Urinary bladder (tissue), 4 donors: ENCODE data around the gene TRIM47. TPM values are rescaled to one million over a fixed set of nuclear protein-coding genes. Genes with fewer than 3 reads are reported as not detected.
A peak's percentile ranks its signal among the peaks of the same experiment; 100 is the strongest.

Experiments used
- DNase-seq: peaks from one replicate; pipeline ENCODE4 v3.0.0-alpha.2; 2015; ENCODE audit errors: extremely low spot score
- H3K27ac ChIP-seq: one replicate; pipeline ENCODE4 v1.5.1; 2013; ENCODE audit warnings: low read depth, mild to moderate bottlenecking, moderate library complexity
- H3K36me3 ChIP-seq: one replicate; pipeline ENCODE4 v1.6.1; 2013; ENCODE audit warnings: mild to moderate bottlenecking, moderate library complexity; ENCODE audit not compliant: insufficient read depth
- H3K4me1 ChIP-seq: one replicate; pipeline ENCODE4 v1.6.1; 2013; ENCODE audit warnings: mild to moderate bottlenecking, moderate library complexity; ENCODE audit not compliant: insufficient read depth
- H3K4me3 ChIP-seq: one replicate; pipeline ENCODE4 v1.5.1; 2013; ENCODE audit warnings: low read depth, low read length
- WGBS: extraction: QIAGEN DNeasy Blood & Tissue Kit; methylation state at CpG from one replicate; pipeline ENCODE4 v1.1.7; 2013; 5-methylcytosine and 5-hydroxymethylcytosine counted together
- polyA plus RNA-seq: library from polyadenylated mRNA; stranded (reverse); fragments of 200-250 nt; gene quantifications from one replicate; pipeline ENCODE4 v1.2.3, GENCODE V29; 2013
- total RNA-seq: library from RNA; depleted of rRNA; stranded (reverse); fragments of >200 nt; gene quantifications from one replicate; pipeline ENCODE4 v1.2.3, GENCODE V29; 2014
- donor health status: healthy with polysubstance abuse.
- donor health status: healthy.

TRIM47 gene
- total and polyA plus RNA-seq, 2 donors, result 28.9 to 55.8 TPM

DNA sequence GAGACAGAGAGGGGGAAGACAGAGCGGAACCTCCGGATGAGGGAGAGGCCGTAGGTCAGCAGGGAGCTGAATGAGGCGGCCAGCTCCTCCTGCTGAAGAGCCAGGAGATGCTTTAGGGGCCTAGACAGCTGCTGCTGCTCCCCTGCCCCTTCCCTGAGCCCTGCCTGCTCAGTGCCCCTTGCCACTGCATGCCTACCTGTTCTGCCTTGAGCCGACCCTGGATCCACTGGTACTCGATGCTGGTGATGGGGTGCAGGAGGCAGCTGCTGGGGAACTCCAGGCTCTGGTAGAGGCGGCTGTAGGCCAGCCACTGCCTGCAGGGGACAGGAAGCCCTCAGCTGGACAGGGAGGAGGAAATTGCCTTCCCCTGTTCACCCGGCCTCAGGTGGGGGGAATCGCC is 41.8 kb downstream of the TRIM47 start:
- Histone ChIP-seq H3K4me3 (no peak overlapping the region), H3K27ac (no peak overlapping the region), H3K4me1 (no peaks in the 10 kb centered on the region), H3K36me3 (peaks cover 2% of the 10 kb centered on the region)
- 91% methylated on average over 9 of the region's 9 CpGs for WGBS
- no peak for DNase-seq

DNA sequence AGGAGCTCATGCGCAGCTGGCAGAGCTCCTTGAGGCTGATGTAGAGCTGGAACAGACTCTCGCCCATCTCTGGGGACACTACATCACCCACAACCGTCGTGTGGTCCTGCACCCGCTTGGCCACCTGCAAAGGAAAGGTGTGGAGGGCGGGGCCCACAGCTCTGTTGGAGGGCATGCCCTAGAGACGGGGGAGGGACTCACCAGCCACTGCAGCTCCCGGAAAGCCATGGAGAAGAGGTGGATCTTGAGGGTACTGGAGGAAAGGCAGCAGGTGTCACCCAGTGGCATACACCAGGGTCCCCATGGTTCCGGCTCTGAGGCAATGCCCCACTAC is 42.8 kb downstream of the TRIM47 start:
- Histone ChIP-seq H3K36me3 (peaks cover 2% of the 10 kb centered on the region), H3K27ac (no peak overlapping the region), H3K4me1 (no peaks in the 10 kb centered on the region), H3K4me3 (no peak overlapping the region)
- DNase-seq, result no peak
- 67% methylated on average over 9 of the region's 9 CpGs for WGBS

DNA sequence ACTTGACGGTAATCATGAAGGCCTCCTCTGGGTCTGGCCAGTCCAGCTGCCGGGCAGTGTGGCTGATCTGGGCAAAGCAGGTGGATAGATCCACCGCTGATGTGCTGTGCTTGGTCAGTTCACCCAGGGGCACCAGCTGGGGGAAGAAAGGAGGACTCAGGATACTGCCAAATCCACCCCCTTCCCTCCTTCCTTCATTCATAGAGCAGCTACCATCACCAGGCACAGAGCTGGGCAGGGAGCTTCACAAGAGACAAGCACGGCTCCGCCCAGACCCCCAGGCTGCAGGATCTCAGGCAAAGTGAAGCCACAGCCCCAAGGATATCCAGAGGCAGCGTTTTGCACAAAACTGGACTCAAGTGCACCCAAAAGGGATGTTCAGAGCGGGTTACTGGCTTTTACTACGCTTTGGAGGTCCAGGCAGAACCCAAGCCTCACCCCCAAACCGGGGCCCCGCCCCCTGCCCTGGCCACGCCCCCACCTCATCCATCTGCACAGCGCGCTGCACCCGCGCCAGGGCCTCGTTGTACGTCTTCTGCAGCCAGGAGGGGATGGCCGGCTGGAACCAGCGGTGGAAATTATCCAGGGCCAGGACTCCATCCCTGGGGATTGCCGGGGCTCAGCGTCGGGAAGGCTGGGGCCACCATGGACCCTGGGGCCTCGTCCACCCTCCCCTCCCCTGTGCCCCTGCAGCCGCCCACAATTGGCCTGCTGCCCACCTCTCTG is 43.3 kb downstream of the TRIM47 start:
- WGBS, result 47% methylated on average over 24 of the region's 24 CpGs
- H3K4me1 ChIP-seq, result no peaks in the 10 kb centered on the region
- DNase-seq, result no peak
- H3K36me3 ChIP-seq, result peaks cover 2% of the 10 kb centered on the region
- H3K27ac ChIP-seq, result no peak overlapping the region
- H3K4me3 ChIP-seq, result no peak overlapping the region

DNA sequence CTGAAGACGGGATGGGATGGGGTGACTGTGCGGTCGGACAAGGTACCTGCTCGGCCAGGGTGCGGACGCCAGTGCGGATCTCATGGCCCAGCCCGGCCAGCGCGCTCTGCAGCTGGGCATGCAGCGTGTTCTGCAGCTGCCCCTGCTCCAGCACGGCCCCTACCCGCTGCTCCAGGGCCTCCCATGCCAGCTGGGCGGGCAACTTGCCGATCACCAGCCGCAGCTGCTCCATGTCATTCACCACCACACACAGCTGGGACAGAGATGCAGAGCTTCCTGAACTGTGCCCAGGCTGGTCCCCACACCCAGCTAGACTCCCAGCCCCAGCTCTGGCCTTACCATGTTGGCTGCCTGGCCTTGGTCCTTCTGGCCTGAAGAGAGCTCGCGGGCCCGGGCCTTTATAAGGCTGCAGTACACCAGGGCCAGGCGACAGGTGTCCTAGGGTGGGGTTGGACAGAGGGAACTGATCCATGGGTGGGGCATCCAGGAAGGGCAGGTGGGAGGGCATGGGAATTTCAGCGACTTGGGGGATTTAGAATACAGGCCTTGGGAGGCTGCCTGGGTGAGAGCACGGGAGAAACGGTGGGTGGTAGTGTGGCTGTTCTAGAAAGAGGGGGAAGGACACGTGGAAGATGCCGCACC is 44.0 kb downstream of the TRIM47 start:
- no peak for DNase-seq
- Histone ChIP-seq H3K36me3 (peaks cover 2% of the 10 kb centered on the region), H3K27ac (no peak overlapping the region), H3K4me1 (no peaks in the 10 kb centered on the region), H3K4me3 (no peak overlapping the region)
- WGBS, result 95% methylated on average over 25 of the region's 25 CpGs

DNA sequence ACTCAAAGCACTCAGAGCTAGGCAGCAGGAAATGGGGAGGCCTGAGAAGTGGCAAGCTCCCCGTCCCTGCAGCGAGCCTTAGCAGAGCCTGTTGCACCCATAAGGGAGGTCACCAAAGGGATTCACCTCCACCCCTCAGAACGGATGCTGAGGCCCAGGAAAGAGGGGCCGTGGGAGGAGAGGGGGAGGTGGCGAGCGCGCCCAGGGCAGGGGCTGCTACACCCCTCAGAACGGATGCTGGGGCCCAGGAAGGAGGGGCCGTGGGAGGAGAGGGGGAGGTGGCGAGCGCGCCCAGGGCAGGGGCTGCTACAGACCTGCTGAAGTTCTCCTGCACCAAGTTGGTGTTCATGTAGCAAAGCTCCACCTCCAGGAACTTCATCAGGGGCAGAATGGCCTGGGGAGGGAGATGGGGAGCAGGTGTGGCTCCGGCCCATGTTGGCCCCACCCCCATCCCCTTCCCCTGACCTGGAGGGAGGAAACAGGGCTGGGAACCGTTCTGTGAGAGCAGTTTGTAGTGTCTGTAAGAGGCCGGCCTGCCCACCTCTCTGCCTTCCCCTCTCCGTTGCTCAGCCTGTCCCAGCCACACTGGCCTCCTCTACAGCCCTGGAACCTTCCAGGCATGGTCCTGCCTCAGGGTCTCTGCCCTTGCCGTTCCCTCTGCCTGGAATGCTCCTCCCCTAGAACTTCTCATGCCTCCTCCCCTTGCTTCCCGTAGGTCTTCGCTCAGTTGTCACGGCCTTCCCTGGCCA is 45.6 kb downstream of the TRIM47 start:
- no peak for DNase-seq
- 57% methylated on average over 20 of the region's 20 CpGs for WGBS
- peaks cover 2% of the 10 kb centered on the region for H3K36me3 ChIP-seq
- no peak overlapping the region for H3K27ac ChIP-seq
- H3K4me3 ChIP-seq, result no peak overlapping the region
- no peaks in the 10 kb centered on the region for H3K4me1 ChIP-seq

DNA sequence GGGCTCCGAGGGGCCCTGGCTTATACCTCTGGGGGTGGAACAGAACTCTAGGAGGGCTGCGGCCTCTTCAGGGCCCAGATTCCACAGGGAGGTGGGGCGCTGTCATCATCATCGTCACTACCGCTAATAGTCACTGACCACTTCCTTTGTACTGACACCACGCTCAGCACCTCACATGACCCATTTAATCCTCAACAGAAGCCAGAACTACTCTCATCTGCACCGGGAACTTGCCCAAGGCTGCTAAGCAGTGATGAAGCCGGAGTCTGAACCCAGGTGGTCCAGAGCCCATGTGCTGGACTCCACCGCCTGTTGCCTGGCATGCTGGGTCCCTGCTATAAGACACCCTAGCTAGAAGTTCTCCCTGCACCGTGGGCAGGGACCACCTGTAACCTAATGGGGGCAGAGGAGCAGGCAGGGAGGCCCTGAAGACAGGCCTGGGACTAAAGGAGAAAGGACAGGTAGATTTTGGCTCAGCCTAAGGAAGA is 46.2 kb downstream of the TRIM47 start:
- no peak overlapping the region for H3K27ac ChIP-seq
- H3K36me3 ChIP-seq, result peaks cover 2% of the 10 kb centered on the region
- WGBS, result 76% methylated on average over 10 of the region's 10 CpGs
- no peak overlapping the region for H3K4me3 ChIP-seq
- no peak for DNase-seq
- no peaks in the 10 kb centered on the region for H3K4me1 ChIP-seq

DNA sequence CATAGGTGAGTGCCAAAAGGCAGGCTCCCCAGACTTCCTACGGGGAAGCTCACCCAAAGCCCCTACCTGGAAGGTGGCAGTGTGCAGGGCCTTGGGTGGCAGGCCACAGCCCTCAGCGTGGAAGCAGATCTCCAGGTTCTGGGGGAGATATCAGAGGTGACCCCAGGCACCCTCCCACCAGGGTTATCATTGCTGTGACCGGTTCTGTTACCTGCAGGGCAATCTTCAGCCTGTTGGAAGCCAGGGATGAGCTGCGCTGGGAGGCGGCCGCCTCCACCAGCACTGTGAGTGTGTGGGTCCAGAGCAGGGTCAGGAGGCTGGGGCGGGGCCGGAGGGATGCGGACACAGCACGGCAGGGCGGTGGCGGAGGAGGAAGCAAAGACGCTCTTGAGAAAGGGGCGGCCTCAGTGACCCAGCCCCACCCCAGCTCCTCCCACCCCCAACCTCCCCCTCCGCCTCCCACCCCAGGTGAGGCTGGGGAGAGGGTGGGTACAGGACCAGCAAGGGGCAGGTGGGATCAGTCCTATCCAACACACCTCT is 47.3 kb downstream of the TRIM47 start:
- no peaks in the 10 kb centered on the region for H3K4me1 ChIP-seq

DNA sequence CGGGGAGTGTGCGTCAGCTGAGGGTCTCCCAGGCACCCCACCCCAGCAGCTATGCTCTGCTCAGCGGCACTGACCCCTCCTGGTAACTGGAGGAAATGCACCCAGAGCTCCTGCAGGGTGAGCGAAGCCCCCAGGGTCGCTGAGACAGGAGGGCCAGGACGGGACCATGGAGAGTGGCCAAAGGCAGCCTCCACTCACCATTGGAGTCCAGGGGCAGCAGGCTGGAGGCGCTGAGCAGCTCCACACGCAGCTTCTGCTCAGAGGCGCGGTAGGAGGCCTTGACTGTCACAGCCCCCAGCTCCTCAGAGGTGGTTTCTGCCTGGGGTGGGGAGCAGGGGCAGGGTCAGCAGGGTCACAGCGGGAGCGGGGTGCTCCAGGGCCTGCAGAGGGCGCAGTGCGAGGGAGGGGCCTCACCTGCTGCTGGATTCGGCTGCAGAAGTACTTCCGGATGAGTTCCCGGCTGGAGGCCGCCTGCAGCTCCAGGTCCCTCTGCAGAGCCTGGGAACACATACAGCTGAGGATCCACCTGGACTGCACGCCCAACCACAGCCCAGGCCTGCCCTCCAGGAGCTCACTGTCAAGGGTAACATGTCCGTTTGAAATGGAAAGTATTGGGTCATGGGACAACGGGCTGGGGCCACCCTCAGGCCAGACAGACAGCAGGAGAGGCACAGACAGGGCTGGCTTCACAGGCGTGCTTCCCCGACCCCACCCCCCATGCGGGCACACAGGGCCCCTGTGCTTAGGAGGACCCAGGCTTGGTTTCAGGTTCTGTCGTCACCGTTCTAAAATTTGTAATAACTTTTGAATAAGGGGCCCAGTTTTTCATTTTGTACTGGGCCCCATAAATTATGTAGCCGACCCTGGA is 48.0 kb downstream of the TRIM47 start:
- DNase-seq, result no peak
- 74% methylated on average over 27 of the region's 27 CpGs for WGBS
- H3K4me3 ChIP-seq, result no peak overlapping the region
- H3K4me1 ChIP-seq, result no peaks in the 10 kb centered on the region
- H3K36me3 ChIP-seq, result no peaks in the 10 kb centered on the region
- no peak overlapping the region for H3K27ac ChIP-seq

More for the DNA sequence above, 47.3 kb downstream of the TRIM47 start:
- Histone ChIP-seq H3K36me3 (peaks cover under 1% of the 10 kb centered on the region), H3K4me3 (no peak overlapping the region), H3K27ac (no peak overlapping the region)
- no peak for DNase-seq
- WGBS, result 89% methylated on average over 15 of the region's 15 CpGs

DNA sequence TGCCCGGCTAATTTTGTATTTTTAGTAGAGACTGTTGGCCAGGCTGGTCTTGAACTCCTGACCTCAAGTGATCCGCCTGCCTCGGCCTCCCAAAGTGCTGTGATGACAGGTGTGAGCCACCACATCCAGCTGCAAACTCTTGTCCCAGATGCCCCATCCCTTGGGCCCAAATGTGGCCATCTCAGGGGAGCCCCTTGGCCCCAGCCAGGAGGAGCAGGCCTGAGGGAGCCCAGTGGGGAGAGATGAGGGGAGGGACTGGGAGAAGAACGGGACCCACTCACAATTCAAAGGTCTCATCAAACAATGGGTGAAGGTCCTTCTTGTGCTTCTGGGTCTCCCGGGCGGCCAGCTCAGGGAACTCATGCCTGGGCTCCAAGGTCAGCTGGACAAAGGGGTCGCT is 48.6 kb downstream of the TRIM47 start:
- DNase-seq, result no peak
- 87% methylated on average over 7 of the region's 7 CpGs for WGBS
- Histone ChIP-seq H3K27ac (no peak overlapping the region), H3K4me3 (no peak overlapping the region), H3K36me3 (no peaks in the 10 kb centered on the region), H3K4me1 (no peaks in the 10 kb centered on the region)

DNA sequence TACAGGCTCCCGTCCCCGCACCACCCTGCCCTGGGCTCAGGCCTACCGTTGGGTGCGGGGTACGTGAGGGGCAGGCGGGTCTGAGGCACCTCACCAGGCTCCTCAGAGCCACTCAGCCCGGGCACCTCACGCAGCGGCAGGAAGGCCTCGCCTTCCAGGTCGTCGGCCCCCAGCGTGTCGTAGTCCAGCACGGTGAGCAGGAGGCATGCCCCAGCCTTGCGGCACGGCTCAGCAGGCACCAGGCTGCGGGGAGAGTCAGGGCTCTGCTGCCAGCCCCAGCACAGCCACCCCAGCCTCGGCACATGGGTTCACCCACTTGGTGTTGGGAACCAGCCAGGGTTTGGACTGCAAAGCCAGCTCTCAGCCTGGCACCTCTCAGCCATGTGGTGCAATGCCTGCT is 49.6 kb downstream of the TRIM47 start:
- WGBS, result 87% methylated on average over 19 of the region's 19 CpGs
- H3K4me3 ChIP-seq, result no peak overlapping the region
- no peaks in the 10 kb centered on the region for H3K4me1 ChIP-seq
- no peaks in the 10 kb centered on the region for H3K36me3 ChIP-seq
- no peak overlapping the region for H3K27ac ChIP-seq
- no peak for DNase-seq

DNA sequence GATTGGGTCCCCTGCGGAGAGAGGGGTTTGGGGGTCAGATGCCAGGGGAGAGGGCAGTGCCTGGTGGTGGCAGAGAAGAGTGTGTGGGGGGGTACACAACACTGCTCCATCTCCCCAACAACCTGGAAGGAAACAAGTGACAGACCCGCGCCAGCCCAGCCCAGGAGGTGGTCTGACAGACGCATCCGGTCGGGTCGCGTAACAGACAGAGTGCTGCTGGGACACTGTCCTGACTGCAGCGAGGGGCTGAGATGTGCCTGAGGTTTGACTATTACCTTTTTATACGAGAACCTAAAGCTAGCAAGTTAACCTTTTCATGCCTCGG is 50.3 kb downstream of the TRIM47 start:
- no peak for DNase-seq
- 36% methylated on average over 11 of the region's 11 CpGs for WGBS
- Histone ChIP-seq H3K4me3 (peak overlapping the region; percentile 24), H3K36me3 (no peaks in the 10 kb centered on the region), H3K4me1 (no peaks in the 10 kb centered on the region), H3K27ac (no peak overlapping the region)

DNA sequence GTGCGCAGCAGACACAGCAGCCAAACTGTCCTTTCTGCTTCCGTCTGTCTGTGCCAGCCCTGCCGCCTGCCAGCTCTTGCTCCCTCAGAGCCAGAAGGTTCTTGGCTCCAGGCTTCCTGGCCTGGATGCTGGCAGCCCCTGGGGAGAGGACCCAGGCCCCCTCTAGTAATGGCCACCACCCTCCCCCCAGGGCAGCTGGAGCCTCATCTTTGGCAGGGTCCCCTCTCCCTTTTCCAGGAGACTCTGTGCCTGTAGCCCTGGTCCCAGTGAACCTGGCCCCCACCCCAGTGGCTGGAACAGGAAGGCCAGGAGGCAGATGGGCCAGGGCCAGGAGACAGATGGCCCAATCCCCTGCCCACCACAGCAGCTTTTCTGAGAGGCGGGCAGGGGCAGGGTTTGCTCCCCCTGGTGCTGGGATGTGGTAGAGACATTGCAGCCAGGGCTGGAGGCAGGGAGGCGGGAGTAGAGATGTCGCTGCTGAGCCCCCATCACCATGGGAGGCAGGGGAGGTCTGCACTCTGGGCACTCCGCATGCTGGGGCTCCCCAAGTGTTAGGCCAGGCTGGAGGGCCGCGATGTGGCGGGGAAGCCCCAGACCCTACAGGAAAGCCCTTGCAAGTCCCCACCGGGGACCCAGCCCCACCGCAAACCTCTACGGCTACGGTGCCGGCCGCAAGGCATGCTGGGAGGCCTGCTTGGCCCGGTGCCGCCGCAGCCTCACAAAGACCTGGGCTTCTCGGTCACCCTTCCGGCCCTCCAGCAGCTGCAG is 50.9 kb downstream of the TRIM47 start:
- no peak for DNase-seq
- no peaks in the 10 kb centered on the region for H3K36me3 ChIP-seq
- peak overlapping the region; percentile 24 for H3K4me3 ChIP-seq
- peak overlapping the region; percentile 41 for H3K27ac ChIP-seq
- 19% methylated on average over 21 of the region's 21 CpGs for WGBS
- no peaks in the 10 kb centered on the region for H3K4me1 ChIP-seq
